GM12891 (cell line): ENCODE data around the gene SRSF6.
A peak's percentile ranks its signal among the peaks of the same experiment; 100 is the strongest.
"Not testable (repeated sequence)": the region's sequence is repeated elsewhere in the genome, so short reads cannot be mapped to it uniquely, and the experiment has no call there.

Experiments used
- DNase-seq: peaks from one replicate; pipeline ENCODE4 v3.0.0; 2011; ENCODE audit warnings: low spot score; ENCODE audit not compliant: insufficient read length
- FAIRE-seq: peaks from 2 replicates; lab custom pipeline; 2011; peaks lifted over from hg19 to GRCh38; lab: Jason Lieb, UNC
- PAX5 ChIP-seq: IDR thresholded peaks from 2 replicates; pipeline ENCODE4 v1.6.1; 2011; ENCODE audit warnings: low read length, moderate library complexity, mild to moderate bottlenecking; ENCODE audit not compliant: insufficient read depth, severe bottlenecking
- POLR2A ChIP-seq: IDR thresholded peaks from 2 replicates; pipeline ENCODE4 v1.6.1; 2011; ENCODE audit warnings: low read depth, low read length, control low read depth
- POLR2AphosphoS5 ChIP-seq: IDR thresholded peaks from 2 replicates; pipeline ENCODE4 v1.6.1; 2011; ENCODE audit warnings: low read depth, low read length, control low read depth
- POU2F2 ChIP-seq: IDR thresholded peaks from 2 replicates; pipeline ENCODE4 v1.6.1; 2011; ENCODE audit warnings: low read depth, mild to moderate bottlenecking, control low read depth, low read length, moderate library complexity
- SPI1 ChIP-seq: IDR thresholded peaks from 2 replicates; pipeline ENCODE4 v1.6.1; 2011; ENCODE audit warnings: low read depth, low read length, control low read depth
- TAF1 ChIP-seq: IDR thresholded peaks from 2 replicates; pipeline ENCODE4 v1.6.1; 2011; ENCODE audit warnings: low read depth, low read length, control low read depth

The SRSF6 gene

GRCh38 chr20:43448748-43449535 lies 8.8 kb upstream of the SRSF6 start:
- TF ChIP-seq PAX5 (no peak), SPI1 (no peak), POLR2A (no peak), TAF1 (no peak), POLR2AphosphoS5 (no peak), POU2F2 (no peak)
- FAIRE-seq (peak; percentile 78), DNase-seq (peak; percentile 30)

- DNase-seq (no peak), FAIRE-seq (no peak)
- no peak for TF ChIP-seq SPI1
- TF ChIP-seq POU2F2, result no peak
- no peak for TF ChIP-seq PAX5
- no peak for TF ChIP-seq POLR2A
- TF ChIP-seq TAF1, result no peak
- TF ChIP-seq POLR2AphosphoS5, result no peak
Observed at GRCh38 chr20:43450841-43451799, 6.6 kb upstream of the SRSF6 start.

- TF ChIP-seq PAX5 (no peak), TAF1 (no peak)
- no peak for FAIRE-seq
- no peak for DNase-seq
Observed at GRCh38 chr20:43452404-43453126, 5.1 kb upstream of the SRSF6 start.

GRCh38 chr20:43456252-43456651 lies 1.4 kb upstream of the SRSF6 start:
- not testable (repeated sequence) for DNase-seq, FAIRE-seq

GRCh38 chr20:43456809-43457639 lies 672 bp upstream of the SRSF6 start:
- no peak for TF ChIP-seq PAX5
- no peak for TF ChIP-seq POLR2AphosphoS5
- peak; percentile 17; the same call in 1 of the 2 replicates for TF ChIP-seq POU2F2
- DNase-seq (peak; percentile 80), FAIRE-seq (no peak)

- DNase-seq (no peak), FAIRE-seq (no peak)
- TF ChIP-seq POLR2AphosphoS5, result 0 out of 2 replicates have a peak, but pooled peaks have one; percentile 4
- no peak for TF ChIP-seq PAX5
Observed at GRCh38 chr20:43458422-43458924, 777 bp downstream of the SRSF6 start.

GRCh38 chr20:43459022-43459942 lies 1.6 kb downstream of the SRSF6 start:
- DNase-seq (no peak), FAIRE-seq (no peak)
- TF ChIP-seq POLR2A, result 0 out of 2 replicates have a peak, but pooled peaks have one; percentile 51
- no peak for TF ChIP-seq TAF1

GRCh38 chr20:43460172-43460829 lies 2.6 kb downstream of the SRSF6 start:
- TF ChIP-seq SPI1 (no peak), POLR2AphosphoS5 (no peak), POU2F2 (no peak), POLR2A (no peak; the same call in 1 of the 2 replicates), TAF1 (no peak), PAX5 (no peak)
- FAIRE-seq, result no peak
- DNase-seq, result no peak

GRCh38 chr20:43460830-43461200 lies 3.1 kb downstream of the SRSF6 start:
- TF ChIP-seq POLR2A, result peak; percentile 53; the same call in 1 of the 2 replicates
- no peak for TF ChIP-seq TAF1
- no peak for TF ChIP-seq POU2F2
- TF ChIP-seq PAX5, result no peak
- TF ChIP-seq POLR2AphosphoS5, result peak; percentile 55; the same call in 1 of the 2 replicates
- TF ChIP-seq SPI1, result no peak
- FAIRE-seq, result no peak
- no peak for DNase-seq
